ENCODE results near the gene LMF1.

DNA sequence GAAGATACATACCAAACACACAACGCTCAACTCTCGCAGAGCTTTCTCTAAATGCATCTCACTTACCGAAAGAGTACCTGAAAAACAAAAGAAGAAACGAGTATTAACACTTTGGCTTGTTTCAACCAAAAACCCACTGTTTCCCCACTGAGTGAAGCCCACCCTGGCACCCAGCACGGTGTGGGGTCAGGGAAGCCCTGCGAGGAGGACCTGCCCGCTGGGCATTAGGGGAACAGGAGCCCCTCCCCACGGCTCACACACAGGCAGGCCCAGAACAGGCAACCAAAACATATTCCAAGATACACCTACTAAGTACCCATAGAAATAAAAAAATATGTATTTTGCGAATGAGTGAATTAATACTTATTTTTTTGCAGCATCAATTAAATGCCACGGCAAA, 36.6 kb downstream of the LMF1 start:
- TF ChIP-seq, protein P1, sequence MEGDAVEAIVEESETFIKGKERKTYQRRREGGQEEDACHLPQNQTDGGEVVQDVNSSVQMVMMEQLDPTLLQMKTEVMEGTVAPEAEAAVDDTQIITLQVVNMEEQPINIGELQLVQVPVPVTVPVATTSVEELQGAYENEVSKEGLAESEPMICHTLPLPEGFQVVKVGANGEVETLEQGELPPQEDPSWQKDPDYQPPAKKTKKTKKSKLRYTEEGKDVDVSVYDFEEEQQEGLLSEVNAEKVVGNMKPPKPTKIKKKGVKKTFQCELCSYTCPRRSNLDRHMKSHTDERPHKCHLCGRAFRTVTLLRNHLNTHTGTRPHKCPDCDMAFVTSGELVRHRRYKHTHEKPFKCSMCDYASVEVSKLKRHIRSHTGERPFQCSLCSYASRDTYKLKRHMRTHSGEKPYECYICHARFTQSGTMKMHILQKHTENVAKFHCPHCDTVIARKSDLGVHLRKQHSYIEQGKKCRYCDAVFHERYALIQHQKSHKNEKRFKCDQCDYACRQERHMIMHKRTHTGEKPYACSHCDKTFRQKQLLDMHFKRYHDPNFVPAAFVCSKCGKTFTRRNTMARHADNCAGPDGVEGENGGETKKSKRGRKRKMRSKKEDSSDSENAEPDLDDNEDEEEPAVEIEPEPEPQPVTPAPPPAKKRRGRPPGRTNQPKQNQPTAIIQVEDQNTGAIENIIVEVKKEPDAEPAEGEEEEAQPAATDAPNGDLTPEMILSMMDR (IDR thresholded peaks at IDR 0.05) = no peak
- no peak for TF ChIP-seq POLR2A (IDR thresholded peaks at IDR 0.05)
